Activated CD4-positive, alpha-beta T cell treated with anti-CD3 and anti-CD28 coated beads for 24 hours (primary cell): ENCODE results near the gene PTPRCAP.
"Not testable (repeated sequence)": the region's sequence is repeated elsewhere in the genome, so short reads cannot be mapped to it uniquely, and the experiment has no call there.

Experiments used
- DNase-seq, 2 donors: peaks; one replicate each; pipeline ENCODE4 v3.0.0-alpha.2; 2020; ENCODE audit warnings: low read depth in 2 of 2

The PTPRCAP gene

GRCh38 chr11:67437082-67437808 lies at the start of gene PTPRCAP:
Gene PTPRCAP, minus strand, starts transcription at chr11:67437682. Its CDS starts 63 bp downstream, at chr11:67437619.
- DNase-seq, result peak; percentile 55 to 71

GRCh38 chr11:67486481-67487195 lies 49.2 kb upstream of the PTPRCAP start:
- no peak for DNase-seq

- DNase-seq, result not testable (repeated sequence)
Measured at GRCh38 chr11:67485873-67486361, 48.4 kb upstream of the PTPRCAP start.

GRCh38 chr11:67484847-67485311 lies 47.4 kb upstream of the PTPRCAP start:
- DNase-seq, result no peak

- no peak for DNase-seq
Measured at GRCh38 chr11:67483831-67484665, 46.6 kb upstream of the PTPRCAP start.

GRCh38 chr11:67482827-67483798 lies 45.6 kb upstream of the PTPRCAP start, which contains the start of gene AIP:
Gene AIP, plus strand, starts transcription at chr11:67483026. Its CDS starts 133 bp downstream, at chr11:67483159.
- peak; percentile 97 to 98 for DNase-seq

- no peak for DNase-seq
Measured at GRCh38 chr11:67482275-67482826, 44.9 kb upstream of the PTPRCAP start.

GRCh38 chr11:67477344-67478050 lies 40.0 kb upstream of the PTPRCAP start:
- DNase-seq, result not testable (repeated sequence)

GRCh38 chr11:67476692-67477091 lies 39.2 kb upstream of the PTPRCAP start:
- DNase-seq, result not testable (repeated sequence)

GRCh38 chr11:67472882-67473281 lies 35.4 kb upstream of the PTPRCAP start:
- DNase-seq, result no peak

GRCh38 chr11:67470337-67471002 lies 33.0 kb upstream of the PTPRCAP start:
- DNase-seq, result no peak

- DNase-seq, result no peak
Measured at GRCh38 chr11:67469508-67469811, 32.0 kb upstream of the PTPRCAP start.

- DNase-seq, result peak; percentile 86 to 91
Measured at GRCh38 chr11:67468759-67469507, 31.5 kb upstream of the PTPRCAP start, which contains the start of gene TMEM134. Gene TMEM134, minus strand, starts transcription at chr11:67469251. Its CDS starts 59 bp downstream, at chr11:67469192.

- no peak for DNase-seq
Measured at GRCh38 chr11:67468456-67468758, 30.9 kb upstream of the PTPRCAP start.

GRCh38 chr11:67468056-67468455 lies 30.6 kb upstream of the PTPRCAP start:
- no peak for DNase-seq

- DNase-seq, result no peak
Measured at GRCh38 chr11:67466962-67467771, 29.7 kb upstream of the PTPRCAP start.

- DNase-seq, result no peak
Measured at GRCh38 chr11:67466367-67466766, 28.9 kb upstream of the PTPRCAP start.

- not testable (repeated sequence) for DNase-seq
Measured at GRCh38 chr11:67465530-67465929, 28.0 kb upstream of the PTPRCAP start.
